Glutamatergic neuron (in vitro differentiated cells): ENCODE data around the gene CUEDC1. TPM values are rescaled to one million over a fixed set of nuclear protein-coding genes. Genes with fewer than 3 reads are reported as not detected.
A peak's percentile ranks its signal among the peaks of the same experiment; 100 is the strongest.

Experiments used
- DNase-seq: peaks from one replicate; pipeline ENCODE4 v3.0.0; 2022
- H3K27ac Mint-ChIP-seq: one replicate; pipeline ENCODE4 v1.8.0; 2020; ENCODE audit warnings: mild to moderate bottlenecking, mixed read lengths, inconsistent platforms; ENCODE audit not compliant: unreplicated experiment
- H3K27me3 Mint-ChIP-seq: one replicate; pipeline ENCODE4 v1.8.0; 2020; ENCODE audit warnings: mild to moderate bottlenecking, moderate library complexity, mixed read lengths, inconsistent platforms; ENCODE audit not compliant: unreplicated experiment
- H3K36me3 Mint-ChIP-seq: one replicate; pipeline ENCODE4 v1.8.0; 2020; ENCODE audit warnings: mild to moderate bottlenecking, mixed read lengths, inconsistent platforms; ENCODE audit not compliant: unreplicated experiment
- H3K4me1 Mint-ChIP-seq: one replicate; pipeline ENCODE4 v1.8.0; 2020; ENCODE audit warnings: mild to moderate bottlenecking, low read depth, mixed read lengths, inconsistent platforms; ENCODE audit not compliant: unreplicated experiment
- H3K4me3 Mint-ChIP-seq: one replicate; pipeline ENCODE4 v1.8.0; 2020; ENCODE audit warnings: mild to moderate bottlenecking, mixed read lengths, inconsistent platforms; ENCODE audit not compliant: unreplicated experiment
- H3K9me3 Mint-ChIP-seq: one replicate; pipeline ENCODE4 v1.8.0; 2020; ENCODE audit warnings: mild to moderate bottlenecking, moderate library complexity, mixed read lengths, inconsistent platforms; ENCODE audit not compliant: unreplicated experiment
- total RNA-seq: library from RNA; stranded (reverse); fragmentation: NEBNext Ultra II Directional; extraction: Animal tissue kit (Norgen Biotek cat#: 25700); gene quantifications from one replicate; pipeline ENCODE4 v1.2.1, GENCODE V29; 2021; ENCODE audit not compliant: unreplicated experiment
- TF ChIP-seq, protein P1 (sequence below): fragments of 200-600 bp; sonication (generic); IDR thresholded peaks from one replicate; pipeline ENCODE4 v1.5.0; 2021; ENCODE audit not compliant: partially characterized antibody, unreplicated experiment

The CUEDC1 gene
- total RNA-seq, 1 donor from 2014 or later, result 22.9 TPM

GRCh38 chr17:57834146-57834741 is 121.0 kb downstream of the CUEDC1 start:
- Mint-ChIP-seq H3K4me1 (peaks cover 12% of the 10 kb centered on the region), H3K27me3 (peaks cover 3% of the 10 kb centered on the region), H3K9me3 (peaks cover 1% of the 10 kb centered on the region), H3K27ac (no peak overlapping the region), H3K4me3 (peak overlapping the region; percentile 8), H3K36me3 (no peaks in the 10 kb centered on the region)
- TF ChIP-seq, protein P1, sequence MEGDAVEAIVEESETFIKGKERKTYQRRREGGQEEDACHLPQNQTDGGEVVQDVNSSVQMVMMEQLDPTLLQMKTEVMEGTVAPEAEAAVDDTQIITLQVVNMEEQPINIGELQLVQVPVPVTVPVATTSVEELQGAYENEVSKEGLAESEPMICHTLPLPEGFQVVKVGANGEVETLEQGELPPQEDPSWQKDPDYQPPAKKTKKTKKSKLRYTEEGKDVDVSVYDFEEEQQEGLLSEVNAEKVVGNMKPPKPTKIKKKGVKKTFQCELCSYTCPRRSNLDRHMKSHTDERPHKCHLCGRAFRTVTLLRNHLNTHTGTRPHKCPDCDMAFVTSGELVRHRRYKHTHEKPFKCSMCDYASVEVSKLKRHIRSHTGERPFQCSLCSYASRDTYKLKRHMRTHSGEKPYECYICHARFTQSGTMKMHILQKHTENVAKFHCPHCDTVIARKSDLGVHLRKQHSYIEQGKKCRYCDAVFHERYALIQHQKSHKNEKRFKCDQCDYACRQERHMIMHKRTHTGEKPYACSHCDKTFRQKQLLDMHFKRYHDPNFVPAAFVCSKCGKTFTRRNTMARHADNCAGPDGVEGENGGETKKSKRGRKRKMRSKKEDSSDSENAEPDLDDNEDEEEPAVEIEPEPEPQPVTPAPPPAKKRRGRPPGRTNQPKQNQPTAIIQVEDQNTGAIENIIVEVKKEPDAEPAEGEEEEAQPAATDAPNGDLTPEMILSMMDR, result no peak
- no peak for DNase-seq

DNA sequence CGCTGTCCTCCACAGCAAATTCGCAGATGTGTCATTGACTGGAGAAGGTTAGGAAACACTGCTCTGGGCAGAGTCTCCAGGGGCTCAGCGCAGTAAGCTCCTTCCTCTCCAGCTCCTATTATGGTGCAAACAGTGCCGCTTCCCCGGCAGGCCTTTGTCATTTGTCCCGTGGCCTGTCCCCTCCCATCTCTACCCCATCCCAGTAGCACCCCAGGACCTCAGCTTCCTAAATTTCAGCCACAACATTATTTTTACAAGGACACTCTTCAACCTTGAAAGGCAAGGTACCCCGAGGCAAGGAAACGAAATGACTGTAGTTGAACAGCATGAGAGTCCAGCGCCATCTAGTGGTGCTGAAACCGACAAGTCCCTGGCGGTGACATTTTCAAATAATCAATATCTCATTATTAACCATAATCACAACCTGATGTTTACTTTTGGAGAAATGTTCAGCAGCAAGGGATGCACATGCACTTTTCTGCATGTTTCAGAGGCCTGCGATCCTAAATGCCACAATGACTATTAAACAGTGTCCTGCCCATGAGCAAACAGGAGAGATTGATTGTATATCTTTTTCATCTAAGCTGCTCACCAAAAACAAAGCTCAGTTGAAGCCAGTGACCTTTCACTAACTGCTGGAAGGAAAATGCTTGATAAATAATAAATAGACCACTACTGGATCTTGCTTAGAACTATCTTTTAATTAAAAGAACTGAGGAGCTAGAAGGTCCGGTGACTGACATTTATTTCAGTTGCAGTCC is 121.9 kb downstream of the CUEDC1 start:
- Mint-ChIP-seq H3K4me1 (peaks cover 15% of the 10 kb centered on the region), H3K9me3 (peaks cover 3% of the 10 kb centered on the region), H3K27ac (no peak overlapping the region), H3K4me3 (no peak overlapping the region), H3K27me3 (peaks cover 5% of the 10 kb centered on the region), H3K36me3 (no peaks in the 10 kb centered on the region)
- DNase-seq, result peak; percentile 81
- TF ChIP-seq, protein P1, result peak; percentile 90

GRCh38 chr17:57832314-57833178 is 122.7 kb downstream of the CUEDC1 start:
- no peak overlapping the region for H3K27ac Mint-ChIP-seq
- no peak for DNase-seq
- H3K4me3 Mint-ChIP-seq, result no peak overlapping the region
- peaks cover 18% of the 10 kb centered on the region for H3K4me1 Mint-ChIP-seq
- H3K27me3 Mint-ChIP-seq, result peaks cover 5% of the 10 kb centered on the region
- no peaks in the 10 kb centered on the region for H3K36me3 Mint-ChIP-seq
- peaks cover 3% of the 10 kb centered on the region for H3K9me3 Mint-ChIP-seq
- TF ChIP-seq, protein P1, result no peak

DNA sequence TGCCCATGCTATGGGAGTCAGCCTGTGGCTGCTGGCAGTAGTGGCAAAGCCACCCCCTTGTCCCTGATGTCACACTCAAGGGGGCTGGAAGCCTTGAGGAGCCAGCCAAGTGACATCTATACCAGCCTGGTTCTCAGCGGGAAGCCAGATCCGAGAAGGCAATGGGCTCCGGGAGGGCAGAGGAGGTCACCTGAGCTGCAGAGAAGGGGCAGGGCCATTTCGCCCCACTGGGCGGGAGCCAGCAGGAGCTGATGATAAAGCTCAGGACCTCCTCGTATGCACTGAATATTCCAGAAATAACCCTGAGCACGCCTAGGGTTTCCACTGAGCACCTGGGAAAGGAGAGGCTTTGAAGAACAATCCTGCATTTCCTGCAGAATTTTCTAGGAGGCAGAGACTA is 124.3 kb downstream of the CUEDC1 start:
- TF ChIP-seq, protein P1, result no peak
- H3K4me1 Mint-ChIP-seq, result peaks cover 18% of the 10 kb centered on the region
- H3K27ac Mint-ChIP-seq, result no peak overlapping the region
- H3K36me3 Mint-ChIP-seq, result no peaks in the 10 kb centered on the region
- peaks cover 3% of the 10 kb centered on the region for H3K9me3 Mint-ChIP-seq
- DNase-seq, result no peak
- peaks cover 5% of the 10 kb centered on the region for H3K27me3 Mint-ChIP-seq
- H3K4me3 Mint-ChIP-seq, result no peak overlapping the region
